ENCODE measurements around the gene IL20. TPM values are rescaled to one million over a fixed set of nuclear protein-coding genes. Genes with fewer than 3 reads are reported as not detected.

The IL20 gene
- total and polyA plus RNA-seq, 2 of the 8 experiments (the other 6 are each of a cell fraction or from before 2014, with no cell fraction given), result not detected

- H3K4me3 ChIP-seq (ENCODE audit: extremely low read depth in 1 of 4, insufficient read depth in 2 of 4, low read depth in 3 of 4, low read length in 4 of 4), result no peak overlapping the region
- H3K79me2 ChIP-seq (ENCODE audit: control insufficient read depth in 1 of 2, insufficient read depth in 2 of 2, low read length in 2 of 2), result no peaks in the 10 kb centered on the region
- ChIA-PET POLR2A (ENCODE audit: partially characterized antibody) (interaction anchor here (1.6 kb wide), 1 partner anchor 13 kb away, joined by 4 read pairs; no protein-coding TSS in a partner anchor), CTCF (ENCODE audit: partially characterized antibody) (interaction anchor here (0.5 to 7.2 kb wide), 9 partner anchors 8 to 432 kb away, joined by 3 to 52 read pairs (median 6); partner anchors contain the start of gene IL20)
- no peak overlapping the region for H3K27ac ChIP-seq (ENCODE audit: low read depth, low read length)
- H4K91ac ChIP-seq (replicated peaks; ENCODE audit: insufficient read length, low read length), result no peak overlapping the region
- H3K27me3 ChIP-seq (replicated peaks in 1 of 4; ENCODE audit: control insufficient read depth in 3 of 4, extremely low read depth in 1 of 4, insufficient read depth in 3 of 4, low read length in 3 of 4), result no peaks in the 10 kb centered on the region
- no peak overlapping the region for H3K56ac ChIP-seq (replicated peaks; ENCODE audit: insufficient read length, low read depth, low read length)
- H3K23me2 ChIP-seq (ENCODE audit: low read depth, low read length), result no peaks in the 10 kb centered on the region
- no peak for TF ChIP-seq CHD1 (IDR thresholded peaks at IDR 0.05; ENCODE audit: low read depth, low read length)
- TF ChIP-seq SP4 (IDR thresholded peaks at IDR 0.05; ENCODE audit: low read length), result no peak
- no peak for TF ChIP-seq ATF3 (IDR thresholded peaks at IDR 0.05; ENCODE audit: insufficient read depth, low read depth, low read length)
- H3K23ac ChIP-seq (ENCODE audit: insufficient read length), result no peak overlapping the region
- H4K5ac ChIP-seq (ENCODE audit: insufficient read length, low read depth, low read length), result no peak overlapping the region
- H2BK15ac ChIP-seq (ENCODE audit: low read length), result no peak overlapping the region
- no peak overlapping the region for H3K4ac ChIP-seq (replicated peaks; ENCODE audit: insufficient read length, low read depth, low read length)
- no peak overlapping the region for H2BK5ac ChIP-seq (ENCODE audit: low read depth, low read length)
- no peak overlapping the region for H3K4me2 ChIP-seq (ENCODE audit: insufficient read depth in 1 of 2, low read depth in 2 of 2, low read length in 2 of 2)
- no peak overlapping the region for H2BK20ac ChIP-seq (ENCODE audit: low read length)
- no peaks in the 10 kb centered on the region for H3K79me1 ChIP-seq (ENCODE audit: low read depth, low read length)
- DNase-seq (ENCODE audit: low read depth in 1 of 2, low spot score in 2 of 2) (no peak), FAIRE-seq (no peak)
- no peak overlapping the region for H4K8ac ChIP-seq (ENCODE audit: extremely low read depth, insufficient read depth, low read length)
- H4K20me1 ChIP-seq (replicated peaks in 1 of 2; ENCODE audit: control insufficient read depth in 1 of 2, insufficient read depth in 2 of 2, low read length in 2 of 2), result no peaks in the 10 kb centered on the region
- H3K14ac ChIP-seq (ENCODE audit: insufficient read length), result no peak overlapping the region
- H3K18ac ChIP-seq (ENCODE audit: extremely low read depth, low read length), result no peak overlapping the region
- H3K9ac ChIP-seq (replicated peaks in 1 of 4; ENCODE audit: extremely low read depth in 1 of 4, low read depth in 3 of 4, low read length in 3 of 4), result no peak overlapping the region
- H3K9me3 ChIP-seq (ENCODE audit: insufficient read depth in 2 of 2, low read depth in 1 of 2, low read length in 1 of 2), result no peaks in the 10 kb centered on the region
- H2BK120ac ChIP-seq (replicated peaks; ENCODE audit: low read depth, low read length), result no peak overlapping the region
- no peak overlapping the region for H2AFZ ChIP-seq (ENCODE audit: low read length)
- H3K36me3 ChIP-seq (ENCODE audit: control insufficient read depth in 2 of 4, insufficient read depth in 4 of 4, low read length in 3 of 4), result no peaks in the 10 kb centered on the region
- H2AK5ac ChIP-seq (ENCODE audit: low read depth, low read length), result no peak overlapping the region
- 93% methylated on average over 2 of the region's 5 CpGs; no CpG with 5 or more reads in 1 of the 2 experiments for WGBS, 2 experiments (ENCODE audit: extremely low coverage in 1 of 2, insufficient coverage in 1 of 2, insufficient read length in 1 of 2, insufficient replicate concordance in 2 of 2, low coverage in 1 of 2, low lambda C conversion rate in 2 of 2, missing lambda C conversion rate in 1 of 2)
- H3K4me1 ChIP-seq (replicated peaks in 1 of 4; ENCODE audit: control insufficient read depth in 3 of 4, insufficient read depth in 4 of 4, low read length in 3 of 4), result no peaks in the 10 kb centered on the region; a peak in 1 of 7 replicates
- no peak overlapping the region for H2BK12ac ChIP-seq (ENCODE audit: low read depth, low read length)
Observed at GRCh38 chr1:206899717-206900116, 34.3 kb downstream of the IL20 start.

All from H1 (cell line).